Mesodermal cell (in vitro differentiated cells): ENCODE data around the gene GSX2.
"Not testable (repeated sequence)": the region's sequence is repeated elsewhere in the genome, so short reads cannot be mapped to it uniquely, and the experiment has no call there.

ENCODE experiments used
- H3K27ac ChIP-seq: 2 replicates; pipeline ENCODE4 v1.7.0; 2013; ENCODE audit warnings: mild to moderate bottlenecking, low read depth, low read length, moderate library complexity; ENCODE audit not compliant: severe bottlenecking
- H3K36me3 ChIP-seq: 2 replicates; pipeline ENCODE4 v1.7.1; 2013; ENCODE audit warnings: mild to moderate bottlenecking, low read length, moderate library complexity; ENCODE audit not compliant: control insufficient read depth, insufficient read depth
- H3K4me1 ChIP-seq: one replicate; pipeline ENCODE4 v1.7.1; 2013; ENCODE audit warnings: mild to moderate bottlenecking, low read length; ENCODE audit not compliant: insufficient read depth, control insufficient read depth, poor library complexity, severe bottlenecking
- H3K4me3 ChIP-seq: 2 replicates; pipeline ENCODE4 v1.7.0; 2013; ENCODE audit warnings: low read length, control low read depth, mild to moderate bottlenecking; ENCODE audit not compliant: insufficient read depth, poor library complexity, severe bottlenecking; ENCODE audit errors: extremely low read depth
- H3K9me3 ChIP-seq: 2 replicates; pipeline ENCODE4 v1.7.1; 2013; ENCODE audit warnings: mild to moderate bottlenecking, low read length, moderate library complexity; ENCODE audit not compliant: control insufficient read depth
- WGBS, 2 experiments: methylation state at CpG; one replicate each; pipeline ENCODE4 v1.1.5; 2013; ENCODE audit warnings: missing lambda C conversion rate in 2 of 2; ENCODE audit not compliant: insufficient coverage in 2 of 2; 5-methylcytosine and 5-hydroxymethylcytosine counted together

Gene GSX2

DNA sequence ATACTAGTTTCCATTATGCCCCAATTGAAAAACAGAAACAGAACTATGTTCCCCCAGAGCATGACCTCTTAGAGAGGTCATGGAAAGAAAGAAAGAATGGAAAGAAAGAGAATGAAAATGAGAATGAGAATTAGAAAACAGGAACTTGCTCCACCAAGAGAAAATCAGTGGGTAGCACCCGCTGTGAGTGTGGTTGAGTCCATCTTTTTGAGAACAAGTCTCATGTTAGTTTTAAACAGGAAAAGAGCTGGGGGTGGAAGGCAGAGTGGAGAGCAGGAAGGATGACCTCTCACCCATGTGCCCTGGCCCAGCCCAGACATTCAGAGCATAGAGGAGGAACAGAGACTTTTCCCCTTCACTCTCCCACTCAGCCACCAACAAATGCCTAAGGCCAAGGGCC is 4.9 kb downstream of the GSX2 start:
- 75 to 100% methylated on average over 1 of the region's 1 CpG for WGBS, 2 experiments
- no peak overlapping the region for H3K4me3 ChIP-seq
- H3K27ac ChIP-seq = no peak overlapping the region
- no peaks in the 10 kb centered on the region for H3K36me3 ChIP-seq
- H3K4me1 ChIP-seq = peaks cover 48% of the 10 kb centered on the region
- no peaks in the 10 kb centered on the region for H3K9me3 ChIP-seq

DNA sequence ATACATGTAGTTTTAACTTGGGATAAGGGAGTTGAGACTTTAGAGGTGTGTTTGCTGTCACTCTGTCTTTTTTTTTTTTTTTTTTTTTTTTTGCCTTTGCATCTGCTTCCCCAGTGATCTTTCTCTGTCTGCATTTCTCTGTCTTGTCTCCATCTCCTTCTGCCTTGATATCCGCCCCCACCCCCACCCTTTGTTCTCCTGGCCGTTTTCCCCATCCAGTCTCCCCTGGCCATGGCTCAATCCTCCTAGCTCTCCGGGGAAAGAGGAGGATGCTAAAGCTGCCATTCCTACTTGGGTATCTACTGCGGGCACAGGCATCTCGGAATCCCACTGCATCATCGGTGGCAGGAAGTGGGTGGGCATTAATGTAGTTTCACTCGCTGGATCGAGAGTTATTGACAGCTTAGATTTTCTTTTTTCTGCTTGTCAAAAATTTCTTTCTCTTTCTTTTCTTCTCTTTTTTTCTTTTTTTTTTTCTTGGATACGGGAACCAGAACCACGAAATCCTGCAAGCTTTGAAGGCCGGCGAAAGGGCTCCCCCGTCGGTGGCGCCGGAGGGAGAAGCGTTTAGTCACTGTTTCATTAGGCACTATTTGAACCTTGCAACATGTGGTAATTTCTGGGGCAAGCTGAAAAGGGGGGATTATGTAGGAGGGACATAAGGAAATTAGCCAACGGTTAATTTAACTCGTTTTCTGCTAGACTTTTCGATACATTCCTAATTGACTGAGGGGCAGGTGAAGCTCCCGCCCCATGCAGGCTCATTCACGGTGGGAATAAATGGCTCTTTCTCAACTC is 8.2 kb downstream of the GSX2 start:
- Histone ChIP-seq H3K4me3 (no peak overlapping the region), H3K36me3 (no peaks in the 10 kb centered on the region), H3K27ac (no peak overlapping the region), H3K4me1 (peaks cover 29% of the 10 kb centered on the region), H3K9me3 (no peaks in the 10 kb centered on the region)
- WGBS, 2 experiments = 4 to 5% methylated on average over 11 to 12 of the region's 22 CpGs

GRCh38 chr4:54109241-54110018 is 9.5 kb downstream of the GSX2 start:
- Histone ChIP-seq H3K9me3 (no peaks in the 10 kb centered on the region), H3K4me1 (peaks cover 17% of the 10 kb centered on the region), H3K27ac (no peak overlapping the region), H3K36me3 (no peaks in the 10 kb centered on the region), H3K4me3 (no peak overlapping the region)
- 8 to 9% methylated on average over 37 to 49 of the region's 51 CpGs for WGBS, 2 experiments

DNA sequence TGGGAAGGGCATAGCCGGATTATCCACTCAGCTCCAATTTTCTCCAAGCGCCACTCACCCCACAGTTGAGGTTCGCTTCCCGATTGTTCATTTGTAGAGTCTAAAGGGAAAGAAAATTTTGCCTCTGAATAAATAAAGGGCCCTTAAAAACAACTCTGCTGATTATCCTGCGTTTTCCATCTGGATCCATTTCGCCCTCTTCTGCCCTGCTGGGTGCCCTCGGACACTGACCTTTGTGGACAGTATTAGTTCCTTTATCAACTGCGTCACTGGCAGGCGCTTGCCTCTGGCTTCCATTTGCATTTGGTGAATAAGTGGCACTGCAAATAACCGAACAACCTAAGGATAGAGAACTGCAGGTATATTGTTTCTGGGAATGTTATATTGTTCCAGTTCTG is 10.1 kb downstream of the GSX2 start:
- H3K36me3 ChIP-seq = no peaks in the 10 kb centered on the region
- H3K4me1 ChIP-seq = peaks cover 15% of the 10 kb centered on the region
- H3K4me3 ChIP-seq = no peak overlapping the region
- H3K9me3 ChIP-seq = no peaks in the 10 kb centered on the region
- 16 to 18% methylated on average over 5 to 7 of the region's 10 CpGs for WGBS, 2 experiments
- H3K27ac ChIP-seq = no peak overlapping the region

DNA sequence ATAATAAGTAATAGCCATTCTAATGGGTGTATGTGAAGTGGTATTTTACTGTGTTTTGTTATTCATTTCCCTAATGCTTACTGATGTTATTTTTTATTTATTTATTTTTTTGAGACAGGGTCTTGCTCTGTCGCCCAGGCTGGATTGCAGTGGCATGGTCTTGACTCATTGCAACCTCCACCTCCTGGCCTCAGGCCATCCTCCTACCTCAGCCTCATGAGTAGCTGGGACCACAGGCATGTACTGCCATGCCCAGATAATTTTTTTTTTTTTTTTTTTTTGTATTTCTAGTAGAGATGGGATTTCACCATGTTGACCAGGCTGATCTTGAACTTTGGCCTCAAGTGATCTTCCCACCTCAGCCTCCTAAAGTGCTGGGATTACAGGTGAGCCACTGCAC is 13.2 kb downstream of the GSX2 start:
- H3K4me3 ChIP-seq, H3K36me3 ChIP-seq, H3K27ac ChIP-seq, H3K4me1 ChIP-seq, H3K9me3 ChIP-seq: not testable (repeated sequence)
- 100% methylated on average over 1 of the region's 1 CpG for WGBS, 2 experiments

DNA sequence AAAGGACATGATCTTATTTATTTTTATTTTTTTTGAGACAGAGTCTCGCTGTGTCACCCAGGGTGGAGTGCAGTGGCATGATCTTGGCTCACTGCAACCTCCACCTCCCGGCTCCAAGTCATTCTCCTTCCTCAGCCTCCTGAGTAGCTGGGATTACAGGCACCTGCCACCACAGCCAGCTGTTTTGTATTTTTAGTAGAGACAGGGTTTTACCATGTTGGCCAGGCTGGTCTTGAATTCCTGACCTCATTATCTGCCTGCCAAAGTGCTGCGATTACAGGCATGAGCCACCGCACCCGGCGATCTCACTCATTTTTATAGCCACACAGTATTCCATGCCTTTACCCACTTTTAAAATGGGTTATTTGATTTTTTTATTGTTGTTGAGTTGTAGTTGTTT is 16.3 kb downstream of the GSX2 start:
- WGBS, 2 experiments = 100% methylated on average over 2 of the region's 6 CpGs; no CpG with 5 or more reads in 1 of the 2 experiments
- H3K36me3 ChIP-seq, H3K4me1 ChIP-seq, H3K9me3 ChIP-seq, H3K27ac ChIP-seq, H3K4me3 ChIP-seq: not testable (repeated sequence)

DNA sequence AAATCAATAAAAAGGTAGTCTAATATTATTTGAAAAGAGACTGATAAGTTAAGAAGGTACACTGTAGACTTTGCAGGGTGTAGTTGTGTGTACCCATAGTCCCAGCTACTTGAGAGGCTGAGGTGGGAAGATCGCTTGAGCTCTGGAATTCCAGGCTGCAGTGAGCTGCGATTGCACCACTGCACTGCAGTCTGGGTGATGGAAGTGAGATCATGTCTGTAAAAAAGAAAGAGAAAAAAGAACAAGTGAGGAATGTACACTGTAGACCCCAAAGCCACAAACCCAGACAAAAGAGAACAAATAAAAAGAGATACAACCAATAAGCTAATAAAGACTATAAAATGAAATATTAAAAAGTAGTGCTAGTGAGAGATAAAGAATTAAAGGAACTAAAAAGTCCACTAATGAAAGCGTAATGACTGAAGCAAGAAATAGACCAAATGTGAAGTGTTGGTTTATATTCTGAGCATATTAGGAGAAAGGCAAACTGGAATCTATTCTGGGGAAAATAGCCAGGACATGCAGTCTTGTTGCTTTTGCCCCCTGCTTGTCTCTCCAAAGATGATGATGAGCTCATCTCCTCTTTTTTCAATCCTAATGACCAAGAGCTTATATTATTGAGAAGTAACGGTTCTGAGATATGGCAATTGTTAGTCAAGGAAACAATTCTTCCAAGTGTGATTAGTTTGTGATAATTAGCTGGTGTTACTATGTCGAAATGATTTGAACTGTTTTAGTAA is 19.1 kb downstream of the GSX2 start:
- Histone ChIP-seq H3K36me3 (no peaks in the 10 kb centered on the region), H3K27ac (no peak overlapping the region), H3K9me3 (no peaks in the 10 kb centered on the region), H3K4me3 (no peak overlapping the region), H3K4me1 (no peaks in the 10 kb centered on the region)
- WGBS, 2 experiments = 76 to 100% methylated on average over 1 to 4 of the region's 5 CpGs

DNA sequence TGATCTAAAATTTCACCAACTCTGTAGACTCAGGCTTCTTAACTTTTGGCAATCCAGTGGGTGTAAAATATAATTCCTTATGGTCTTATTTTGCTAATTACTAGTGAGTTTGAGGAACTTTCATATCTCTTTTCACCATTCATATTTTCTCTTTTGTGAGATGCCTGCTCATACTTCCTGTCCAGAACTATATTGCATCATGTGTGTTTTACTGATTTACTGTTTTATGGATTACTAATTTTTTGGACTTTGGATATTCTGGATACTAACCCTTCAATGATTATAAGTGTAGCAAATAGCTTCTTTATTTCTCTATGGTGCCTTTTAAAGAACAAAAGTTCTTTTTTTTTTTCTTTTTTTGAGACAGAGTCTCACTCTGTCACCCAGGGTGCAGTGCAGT is 20.6 kb downstream of the GSX2 start:
- H3K4me1 ChIP-seq = no peaks in the 10 kb centered on the region
- H3K27ac ChIP-seq = no peak overlapping the region
- no peaks in the 10 kb centered on the region for H3K36me3 ChIP-seq
- H3K4me3 ChIP-seq = no peak overlapping the region
- H3K9me3 ChIP-seq = no peaks in the 10 kb centered on the region

DNA sequence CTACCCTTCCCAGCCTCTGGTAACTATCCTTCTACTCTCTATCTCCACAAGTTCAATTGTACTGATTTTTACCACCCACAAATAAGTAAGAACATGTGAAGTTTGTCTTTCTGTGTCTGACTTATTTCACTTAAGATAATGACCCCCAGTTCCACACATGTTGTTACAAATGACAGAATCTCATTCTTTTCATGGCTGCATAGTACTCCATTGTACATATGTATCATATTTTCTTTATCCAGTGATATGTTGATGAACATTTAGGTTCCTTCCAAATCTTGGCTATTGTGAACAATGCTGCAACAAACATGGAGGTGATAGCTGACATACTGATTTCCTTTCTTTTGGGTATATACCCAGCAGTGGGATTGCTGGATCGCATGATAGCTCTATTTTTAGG is 27.7 kb downstream of the GSX2 start:
- Histone ChIP-seq H3K4me1 (no peaks in the 10 kb centered on the region), H3K4me3 (no peak overlapping the region)
- WGBS, 2 experiments = 100% methylated on average over 1 of the region's 1 CpG; no CpG with 5 or more reads in 1 of the 2 experiments

DNA sequence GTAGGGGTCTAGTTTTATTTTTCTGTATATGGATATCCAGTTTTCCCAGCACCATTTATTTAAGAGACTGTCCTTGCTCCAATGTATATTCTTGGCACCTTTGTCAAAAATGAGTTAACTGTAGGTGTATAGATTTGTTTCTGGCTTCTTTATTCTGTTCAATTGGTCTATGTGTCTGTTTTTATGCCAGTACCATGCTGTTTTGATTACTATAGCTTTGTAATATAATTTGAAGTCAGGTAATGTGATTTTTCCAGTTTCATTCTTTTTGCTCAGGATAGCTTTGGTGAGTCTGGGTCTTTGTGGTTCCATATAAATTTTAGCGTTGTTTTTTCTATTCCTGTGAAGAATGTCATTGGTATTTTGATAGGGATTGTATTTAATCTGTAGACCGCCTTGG is 28.7 kb downstream of the GSX2 start:
- H3K4me1 ChIP-seq, H3K4me3 ChIP-seq, H3K27ac ChIP-seq, H3K36me3 ChIP-seq: not testable (repeated sequence)
- peaks cover 17% of the 10 kb centered on the region for H3K9me3 ChIP-seq
- WGBS, 2 experiments = no CpG with 5 or more reads among the region's 2 CpGs

More for the DNA sequence above, 27.7 kb downstream of the GSX2 start:
- H3K9me3 ChIP-seq = peaks cover 17% of the 10 kb centered on the region
- no peak overlapping the region for H3K27ac ChIP-seq
- no peaks in the 10 kb centered on the region for H3K36me3 ChIP-seq
